Right forelimb (tissue), 1 donor: Measurements from ENCODE around the gene ZNF112.

Source experiments
- DNase-seq: peaks from one replicate; pipeline ENCODE4 v3.0.0-alpha.2; 2018

ZNF112 gene

DNA sequence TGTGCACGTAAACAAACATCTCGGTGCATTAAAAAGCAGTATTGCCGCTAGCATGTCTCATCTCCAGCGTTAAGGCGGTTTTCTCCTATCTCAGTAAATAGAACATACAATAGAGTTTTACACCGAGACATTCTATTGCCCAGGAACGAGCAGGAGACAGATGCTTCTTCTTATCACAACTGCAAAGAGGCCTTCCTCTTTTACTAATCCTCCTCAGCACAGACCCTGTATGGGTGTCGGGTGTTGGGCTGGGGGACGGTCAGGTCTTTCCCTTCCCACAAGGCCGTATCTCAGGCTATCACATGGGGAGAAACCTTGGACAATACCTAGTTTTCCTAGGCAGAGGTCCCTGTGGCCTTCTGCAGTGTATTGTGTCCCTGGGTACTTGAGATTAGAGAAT, 75.6 kb downstream of the ZNF112 start:
- no peak for DNase-seq

GRCh38 chr19:44278181-44278690, 78.2 kb downstream of the ZNF112 start:
- no peak for DNase-seq

GRCh38 chr19:44277331-44277730, 79.1 kb downstream of the ZNF112 start:
- no peak for DNase-seq
